CD14-positive monocyte (primary cell): ENCODE measurements around the gene TACC2. TPM values are rescaled to one million over a fixed set of nuclear protein-coding genes. Genes with fewer than 3 reads are reported as not detected.

Experiments used
- DNase-seq, 3 donors: peaks; one replicate each; pipeline ENCODE4 v3.0.0-alpha.2; 2011 to 2022
- H2AFZ ChIP-seq: 2 replicates; pipeline ENCODE4 v1.6.0; 2012; ENCODE audit warnings: mild to moderate bottlenecking, low read depth, low read length, inconsistent platforms; ENCODE audit not compliant: insufficient read depth, poor library complexity, severe bottlenecking
- H3K27ac ChIP-seq, 2 donors: 1 replicate in 1 of 2; 2 replicates in 1 of 2; pipeline ENCODE4 v1.5.1; 2012 to 2013; ENCODE audit warnings: low read length in 2 of 2, control low read depth in 1 of 2, inconsistent platforms in 1 of 2, low read depth in 1 of 2, mild to moderate bottlenecking in 1 of 2
- H3K27me3 ChIP-seq, 2 donors: one replicate each; pipeline versions ENCODE4 v1.6.0 to v1.6.1; 2011 to 2013; ENCODE audit warnings: low read length in 2 of 2; ENCODE audit not compliant: control insufficient read depth in 2 of 2, insufficient read depth in 2 of 2
- H3K36me3 ChIP-seq, 2 donors: replicated peaks in 1 of 2; 1 replicate in 1 of 2; 2 replicates in 1 of 2; pipeline versions ENCODE4 v1.5.1 to v1.6.1; 2012 to 2013; ENCODE audit warnings: low read length in 2 of 2, control low read depth in 1 of 2, inconsistent platforms in 1 of 2, mild to moderate bottlenecking in 1 of 2; ENCODE audit not compliant: insufficient read depth in 2 of 2, control insufficient read depth in 1 of 2
- H3K4me1 ChIP-seq, 2 donors: 1 replicate in 1 of 2; 2 replicates in 1 of 2; pipeline versions ENCODE4 v1.5.1 to v1.6.1; 2012 to 2013; ENCODE audit warnings: low read length in 2 of 2, control low read depth in 1 of 2, inconsistent platforms in 1 of 2, mild to moderate bottlenecking in 1 of 2, moderate library complexity in 1 of 2; ENCODE audit not compliant: insufficient read depth in 2 of 2, control insufficient read depth in 1 of 2
- H3K4me2 ChIP-seq: replicated peaks from 2 replicates; pipeline ENCODE3; 2012; ENCODE audit warnings: low read length, moderate library complexity, mild to moderate bottlenecking; ENCODE audit not compliant: poor library complexity, severe bottlenecking; ENCODE audit errors: extremely low read depth
- H3K4me3 ChIP-seq, 3 experiments: fragments of 200-600 bp in 1 of 3; sonication (generic) in 1 of 3; replicated peaks in 1 of 3; 1 replicate in 2 of 3; 2 replicates in 1 of 3; pipeline ENCODE4 v1.5.1; 2011 to 2013; ENCODE audit warnings: low read length in 3 of 3, mild to moderate bottlenecking in 3 of 3, control low read depth in 2 of 3, low read depth in 2 of 3, inconsistent platforms in 1 of 3, moderate library complexity in 1 of 3
- H3K79me2 ChIP-seq: 2 replicates; pipeline ENCODE4 v1.6.0; 2012; ENCODE audit warnings: mild to moderate bottlenecking, control low read depth, inconsistent platforms, low read length, moderate library complexity; ENCODE audit not compliant: insufficient read depth
- H3K9ac ChIP-seq: 2 replicates; pipeline ENCODE4 v1.6.0; 2017; ENCODE audit warnings: low read length, mild to moderate bottlenecking; ENCODE audit not compliant: insufficient read depth, poor library complexity, severe bottlenecking
- H3K9me3 ChIP-seq, 2 donors: replicated peaks in 1 of 2; 1 replicate in 1 of 2; 2 replicates in 1 of 2; pipeline versions ENCODE4 v1.5.1 to v1.6.1; 2012 to 2013; ENCODE audit warnings: low read length in 2 of 2, control low read depth in 1 of 2; ENCODE audit not compliant: control insufficient read depth in 1 of 2, insufficient read depth in 1 of 2
- H4K20me1 ChIP-seq: 2 replicates; pipeline ENCODE4 v1.6.0; 2012; ENCODE audit warnings: mild to moderate bottlenecking, low read length, control low read depth, moderate library complexity; ENCODE audit not compliant: insufficient read depth
- H3K27ac Mint-ChIP-seq, 7 donors: one replicate each; pipeline ENCODE4 v1.8.0; 2020; ENCODE audit warnings: mild to moderate bottlenecking in 7 of 7, mixed read lengths in 7 of 7, moderate library complexity in 6 of 7, inconsistent platforms in 2 of 7
- H3K27me3 Mint-ChIP-seq, 3 donors: one replicate each; pipeline ENCODE4 v1.8.0; 2021 to 2022; ENCODE audit warnings: low read depth in 3 of 3, mild to moderate bottlenecking in 3 of 3, mixed read lengths in 3 of 3, moderate library complexity in 3 of 3, inconsistent platforms in 1 of 3
- H3K36me3 Mint-ChIP-seq, 2 donors: one replicate each; pipeline ENCODE4 v1.8.0; 2020; ENCODE audit warnings: mixed read lengths in 2 of 2, inconsistent platforms in 1 of 2, mild to moderate bottlenecking in 1 of 2
- H3K4me1 Mint-ChIP-seq: one replicate; pipeline ENCODE4 v1.8.0; 2020; ENCODE audit warnings: mild to moderate bottlenecking, mixed read lengths
- H3K4me3 Mint-ChIP-seq, 2 donors: one replicate each; pipeline ENCODE4 v1.8.0; 2020; ENCODE audit warnings: mild to moderate bottlenecking in 2 of 2, mixed read lengths in 2 of 2, moderate library complexity in 1 of 2
- H3K9me3 Mint-ChIP-seq, 7 donors: one replicate each; pipeline ENCODE4 v1.8.0; 2020 to 2022; ENCODE audit warnings: mixed read lengths in 7 of 7, mild to moderate bottlenecking in 6 of 7, moderate library complexity in 6 of 7, inconsistent platforms in 2 of 7
- CTCF ChIP-seq: fragments of 200-600 bp; IDR thresholded peaks from one replicate; pipeline ENCODE4 v1.8.0; 2022; ENCODE audit warnings: antibody characterized with exemption, mild to moderate bottlenecking
- WGBS: methylation state at CpG from one replicate; pipeline ENCODE4 v1.1.5; 2013; ENCODE audit warnings: missing lambda C conversion rate; ENCODE audit not compliant: insufficient coverage; 5-methylcytosine and 5-hydroxymethylcytosine counted together
- intact Hi-C, 2 donors: fragments of 100-400 bp; cut with micrococcal nuclease; formaldehyde crosslinking; loops; one replicate each; pipeline versions ENCODE4 v1.15.0 to v1.15.1; 2023
- polyA plus RNA-seq, 3 donors: library from polyadenylated mRNA; depleted of rRNA in 1 of 3; unstranded in 2 of 3; stranded (reverse) in 1 of 3; fragments of 300-500 nt in 2 of 3; fragments of >200 nt in 1 of 3; fragmentation: Illumina TruSeq in 2 of 3; gene quantifications; 1 replicate in 2 of 3; 2 replicates in 1 of 3; pipeline ENCODE4 v1.2.3, GENCODE V29; 2012 to 2021

Gene TACC2
- polyA plus RNA-seq, 3 donors = 0.03 TPM; not detected in 2

- no peaks in the 10 kb centered on the region for H3K36me3 Mint-ChIP-seq
- no peak for TF ChIP-seq CTCF
- no peak overlapping the region for H3K4me3 Mint-ChIP-seq
- no peaks in the 10 kb centered on the region for H3K4me1 ChIP-seq
- peaks cover 17 to 20% (median 19%) of the 10 kb centered on the region in 3 donors for H3K27me3 Mint-ChIP-seq
- no peak overlapping the region for H2AFZ ChIP-seq
- peaks cover 0 to 13% of the 10 kb centered on the region in 2 donors for H3K27me3 ChIP-seq
- no peak overlapping the region for H3K4me2 ChIP-seq
- no peak overlapping the region for H3K4me3 ChIP-seq
- no peaks in the 10 kb centered on the region for H3K9me3 ChIP-seq
- H3K4me1 Mint-ChIP-seq = no peaks in the 10 kb centered on the region
- intact Hi-C loops = no loop called here
- WGBS = 67% methylated on average over 1 of the region's 7 CpGs
- no peak for DNase-seq
- H4K20me1 ChIP-seq = no peaks in the 10 kb centered on the region
- no peaks in the 10 kb centered on the region for H3K79me2 ChIP-seq
- no peak overlapping the region for H3K9ac ChIP-seq
- peaks cover 0 to 3% (median 0%) of the 10 kb centered on the region in 7 donors for H3K9me3 Mint-ChIP-seq
- no peak overlapping the region for H3K27ac ChIP-seq
- H3K27ac Mint-ChIP-seq = no peak overlapping the region
- no peaks in the 10 kb centered on the region for H3K36me3 ChIP-seq
Measured at GRCh38 chr10:122018491-122018890, 29.5 kb downstream of the TACC2 start.

- Mint-ChIP-seq H3K27ac (no peak overlapping the region), H3K27me3 (peaks cover 17 to 20% (median 19%) of the 10 kb centered on the region in 3 donors), H3K9me3 (peaks cover 0 to 4% (median 0%) of the 10 kb centered on the region in 7 donors), H3K36me3 (no peaks in the 10 kb centered on the region), H3K4me1 (no peaks in the 10 kb centered on the region), H3K4me3 (peak overlapping the region in 1 of 2 donors; percentile 8)
- Histone ChIP-seq H3K9ac (no peak overlapping the region), H3K4me1 (no peaks in the 10 kb centered on the region), H3K9me3 (no peaks in the 10 kb centered on the region), H3K27ac (no peak overlapping the region), H3K27me3 (peaks cover 0 to 13% of the 10 kb centered on the region in 2 donors), H3K4me2 (no peak overlapping the region), H3K4me3 (no peak overlapping the region), H2AFZ (no peak overlapping the region), H4K20me1 (no peaks in the 10 kb centered on the region), H3K36me3 (no peaks in the 10 kb centered on the region), H3K79me2 (no peaks in the 10 kb centered on the region)
- 99% methylated on average over 11 of the region's 16 CpGs for WGBS
- no peak for TF ChIP-seq CTCF
- no peak for DNase-seq
- intact Hi-C loops = no loop called here
Measured at GRCh38 chr10:122018951-122019413, 30.0 kb downstream of the TACC2 start.
